ENCODE data around the gene SAMD4A.

Gene SAMD4A

GRCh38 chr14:54660604-54661111 lies 93.7 kb downstream of the SAMD4A start:
- DNase-seq, result no peak

GRCh38 chr14:54662491-54663133 lies 95.7 kb downstream of the SAMD4A start:
- no peak for DNase-seq

- DNase-seq, result no peak
Observed at GRCh38 chr14:54664961-54665360, 98.0 kb downstream of the SAMD4A start.

GRCh38 chr14:54665946-54666345 lies 99.0 kb downstream of the SAMD4A start:
- DNase-seq, result no peak

- no peak for DNase-seq
Observed at GRCh38 chr14:54667026-54667744, 100.3 kb downstream of the SAMD4A start.

- DNase-seq, result no peak
Observed at GRCh38 chr14:54667764-54668163, 100.8 kb downstream of the SAMD4A start.

GRCh38 chr14:54669721-54670561 lies 103.0 kb downstream of the SAMD4A start:
- no peak for DNase-seq

GRCh38 chr14:54671537-54671936 lies 104.6 kb downstream of the SAMD4A start:
- no peak for DNase-seq

- no peak for DNase-seq
Observed at GRCh38 chr14:54672181-54672580, 105.3 kb downstream of the SAMD4A start.

GRCh38 chr14:54672688-54673087 lies 105.8 kb downstream of the SAMD4A start:
- no peak for DNase-seq

GRCh38 chr14:54673193-54674045 lies 106.5 kb downstream of the SAMD4A start:
- DNase-seq, result no peak

GRCh38 chr14:54674046-54674741 lies 107.3 kb downstream of the SAMD4A start:
- DNase-seq, result no peak

- no peak for DNase-seq
Observed at GRCh38 chr14:54675236-54676128, 108.6 kb downstream of the SAMD4A start.

GRCh38 chr14:54676812-54677708 lies 110.1 kb downstream of the SAMD4A start:
- DNase-seq, result no peak

- no peak for DNase-seq
Observed at GRCh38 chr14:54680651-54681050, 113.7 kb downstream of the SAMD4A start.

- DNase-seq, result no peak
Observed at GRCh38 chr14:54681811-54682261, 114.9 kb downstream of the SAMD4A start.

GRCh38 chr14:54682578-54682977 lies 115.7 kb downstream of the SAMD4A start:
- DNase-seq, result no peak

GRCh38 chr14:54683882-54684794 lies 117.2 kb downstream of the SAMD4A start:
- no peak for DNase-seq

All from CD4-positive, alpha-beta T cell treated with Interleukin-6 for 4 hours (primary cell).